HG02588 (cell line): Measurements from ENCODE around the gene NDFIP2.

Source experiments
- ATAC-seq: cut with Tn5 transposase; IDR thresholded peaks from one replicate; pipeline ENCODE4 v1.9.1; 2021; ENCODE audit warnings: mild to moderate bottlenecking, moderate library complexity; ENCODE audit not compliant: unreplicated experiment

Gene NDFIP2

GRCh38 chr13:79457948-79458347, 23.0 kb upstream of the NDFIP2 start:
- ATAC-seq = no peak

- no peak for ATAC-seq
These were observed 22.5 kb upstream of the NDFIP2 start for GRCh38 chr13:79458436-79458835.

DNA sequence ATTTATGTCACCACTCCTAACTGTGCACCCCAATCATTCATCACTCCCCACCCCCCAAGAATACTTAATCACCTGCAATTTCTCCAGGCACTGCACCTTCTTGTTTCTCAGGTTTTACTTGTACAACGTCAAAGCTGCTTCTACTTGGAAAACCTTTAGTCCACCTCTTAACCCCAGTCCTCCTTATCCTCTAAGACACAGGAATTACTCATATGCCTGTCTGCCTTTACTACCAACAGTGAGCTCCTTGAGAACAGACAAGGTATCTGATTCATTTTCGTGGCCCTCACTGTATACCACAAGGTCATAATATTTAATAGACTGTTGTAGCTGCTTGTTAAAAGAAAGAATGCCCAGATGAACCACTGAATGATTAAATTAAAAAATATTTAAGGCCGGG, 21.0 kb upstream of the NDFIP2 start:
- no peak for ATAC-seq

DNA sequence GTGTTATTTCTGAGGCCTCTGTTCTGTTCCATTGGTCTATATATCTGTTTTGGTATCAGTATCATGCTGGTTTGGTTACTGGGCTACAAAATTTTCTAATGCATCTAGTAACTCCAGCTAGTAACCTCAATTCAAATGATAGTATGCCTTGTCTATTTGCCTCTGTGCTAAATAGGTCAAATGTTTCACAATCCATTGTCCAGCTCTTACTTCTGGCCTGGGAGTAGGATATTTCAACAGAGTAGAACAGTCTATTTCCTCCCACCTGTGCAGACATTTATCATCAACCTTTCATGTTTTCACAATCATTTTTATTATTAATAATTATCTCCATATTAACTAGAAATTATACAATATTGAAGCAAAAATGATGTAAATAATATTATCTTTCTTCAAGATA, 18.1 kb upstream of the NDFIP2 start:
- no peak for ATAC-seq

DNA sequence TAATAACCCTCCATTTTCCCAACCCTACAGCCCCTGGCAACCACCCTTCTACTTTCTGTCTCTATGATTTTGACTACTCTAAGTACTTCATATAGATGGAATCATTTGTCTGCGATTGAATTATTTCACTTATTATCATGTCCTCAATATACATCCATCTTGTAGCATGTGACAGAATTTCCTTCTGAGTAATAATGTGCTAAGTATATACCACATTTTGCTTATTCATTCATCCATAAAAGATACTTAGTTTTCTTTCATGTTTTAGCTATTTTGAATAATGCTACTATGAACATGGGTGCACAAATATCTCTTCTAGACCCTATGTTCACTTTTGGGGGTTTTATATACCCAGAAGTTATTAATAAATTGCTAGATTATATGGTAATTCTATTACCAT, 17.4 kb upstream of the NDFIP2 start:
- ATAC-seq = no peak

- no peak for ATAC-seq
These were observed 14.1 kb upstream of the NDFIP2 start for GRCh38 chr13:79466872-79467271.

DNA sequence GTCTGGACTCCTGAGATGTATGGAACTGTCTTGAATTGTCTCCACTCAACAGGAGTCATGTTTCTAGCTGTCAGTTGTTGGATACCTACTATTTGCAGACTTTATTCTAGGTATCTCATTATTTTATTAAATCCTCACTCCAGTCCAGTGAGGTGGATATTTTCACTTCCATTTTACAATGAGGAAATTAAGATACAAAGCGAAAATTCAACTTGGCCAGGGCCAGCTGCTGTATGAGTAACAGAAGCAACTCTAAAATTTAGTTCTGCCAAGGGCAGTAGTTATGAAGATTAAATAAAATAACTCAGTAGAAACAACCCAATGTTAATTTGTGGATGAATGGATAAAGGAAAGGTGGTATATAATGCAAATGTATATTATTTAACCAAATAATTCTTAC, 12.6 kb upstream of the NDFIP2 start:
- ATAC-seq = no peak

- no peak for ATAC-seq
These were observed 12.1 kb upstream of the NDFIP2 start for GRCh38 chr13:79468819-79469218.

DNA sequence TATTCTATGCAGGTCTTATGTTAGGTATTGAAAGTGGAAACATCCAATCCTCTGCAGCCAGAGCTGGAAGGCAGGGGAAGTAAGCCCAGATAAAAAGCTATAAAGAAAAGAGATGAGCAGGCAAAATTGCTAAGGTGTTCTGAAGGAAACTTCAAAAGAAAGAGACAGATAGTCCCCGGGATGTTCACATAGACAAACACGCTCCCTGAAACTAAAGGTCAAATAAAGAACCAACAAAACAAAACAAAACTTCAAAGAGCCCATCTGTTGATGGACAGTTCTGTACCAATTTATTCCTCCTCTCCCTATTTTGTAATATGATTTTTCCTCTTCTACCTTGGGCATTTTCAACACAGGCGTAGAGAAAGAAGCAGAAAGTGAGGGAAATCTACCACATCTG, 11.3 kb upstream of the NDFIP2 start:
- no peak for ATAC-seq

DNA sequence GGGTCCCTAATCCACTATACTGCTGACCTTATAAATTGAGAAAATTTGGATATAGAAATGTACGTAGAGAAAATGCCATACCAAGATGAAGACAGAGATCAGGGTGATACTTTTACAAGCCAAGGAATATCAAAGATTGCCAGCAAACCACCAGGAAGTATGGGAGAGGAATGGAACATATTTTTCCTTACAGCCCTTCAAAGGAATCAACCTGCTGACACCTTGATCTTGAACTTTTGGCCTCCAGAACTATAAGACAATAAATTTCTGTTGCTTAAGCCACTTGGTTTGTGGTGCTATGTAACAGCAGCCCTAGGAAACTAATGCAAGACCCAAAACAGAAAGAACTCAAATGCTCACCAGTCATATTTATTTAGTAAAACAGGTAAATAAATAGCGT, 10.3 kb upstream of the NDFIP2 start:
- ATAC-seq = no peak

DNA sequence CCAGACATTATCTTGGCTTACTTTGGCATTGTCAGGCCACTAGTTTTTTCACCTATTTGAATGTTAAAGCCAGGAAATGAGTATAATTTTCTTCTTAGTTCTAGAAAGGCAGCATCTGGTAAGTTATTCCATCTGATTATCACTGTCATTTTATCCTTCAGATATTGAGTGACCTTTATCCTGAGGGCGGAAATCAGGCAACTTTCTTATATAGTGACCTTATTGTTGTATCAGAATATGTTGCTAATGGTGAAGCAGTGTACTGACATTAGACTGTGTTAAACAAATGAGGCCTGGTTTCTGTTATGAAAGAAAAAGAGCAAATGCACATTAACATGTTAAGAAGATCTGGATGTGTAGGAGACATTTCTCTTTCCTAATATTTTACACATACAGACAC, 5.4 kb upstream of the NDFIP2 start:
- ATAC-seq = no peak

GRCh38 chr13:79477968-79478367, 3.0 kb upstream of the NDFIP2 start:
- ATAC-seq = no peak

DNA sequence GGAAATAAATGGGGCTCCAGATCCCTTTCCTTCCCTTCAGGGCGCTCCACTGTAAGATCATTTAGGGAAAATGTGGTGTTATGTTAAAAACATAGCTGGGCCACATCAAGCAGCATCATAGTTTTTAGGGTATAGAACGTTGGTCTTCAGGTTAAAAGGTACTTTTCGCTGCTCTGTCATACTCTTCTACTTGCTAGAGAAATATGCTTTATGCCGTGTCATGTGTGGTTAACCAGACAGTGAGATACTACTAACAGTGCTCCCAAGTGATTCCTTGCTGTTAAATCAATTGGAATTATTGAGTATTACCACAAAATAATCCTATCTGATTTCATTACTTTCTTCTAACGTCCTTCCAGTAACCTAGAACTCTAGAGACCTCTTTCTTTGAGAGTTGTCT, 1.1 kb upstream of the NDFIP2 start:
- ATAC-seq = no peak

DNA sequence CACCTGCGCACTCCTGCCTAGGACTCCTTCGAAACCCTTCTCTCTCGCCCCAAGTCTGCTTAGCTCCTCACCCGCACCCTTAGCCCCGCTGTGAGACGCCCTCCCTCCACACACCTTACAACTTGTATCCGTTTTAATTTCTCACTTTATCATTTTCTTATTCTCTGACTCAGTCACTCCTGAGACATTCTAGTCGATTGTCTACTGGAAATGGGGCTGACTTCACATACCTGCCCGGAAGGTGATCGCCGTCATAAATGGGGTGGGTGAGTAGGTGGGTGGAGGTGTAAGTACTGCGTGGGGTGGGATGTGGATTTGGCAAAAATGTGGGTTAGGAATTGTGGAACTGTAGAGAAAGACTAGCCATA, 714 bp downstream of the NDFIP2 start:
- ATAC-seq = peak; percentile 21

GRCh38 chr13:79482281-79482970, 1.5 kb downstream of the NDFIP2 start:
- no peak for ATAC-seq

- no peak for ATAC-seq
These were observed 2.2 kb downstream of the NDFIP2 start for GRCh38 chr13:79483086-79483706.

DNA sequence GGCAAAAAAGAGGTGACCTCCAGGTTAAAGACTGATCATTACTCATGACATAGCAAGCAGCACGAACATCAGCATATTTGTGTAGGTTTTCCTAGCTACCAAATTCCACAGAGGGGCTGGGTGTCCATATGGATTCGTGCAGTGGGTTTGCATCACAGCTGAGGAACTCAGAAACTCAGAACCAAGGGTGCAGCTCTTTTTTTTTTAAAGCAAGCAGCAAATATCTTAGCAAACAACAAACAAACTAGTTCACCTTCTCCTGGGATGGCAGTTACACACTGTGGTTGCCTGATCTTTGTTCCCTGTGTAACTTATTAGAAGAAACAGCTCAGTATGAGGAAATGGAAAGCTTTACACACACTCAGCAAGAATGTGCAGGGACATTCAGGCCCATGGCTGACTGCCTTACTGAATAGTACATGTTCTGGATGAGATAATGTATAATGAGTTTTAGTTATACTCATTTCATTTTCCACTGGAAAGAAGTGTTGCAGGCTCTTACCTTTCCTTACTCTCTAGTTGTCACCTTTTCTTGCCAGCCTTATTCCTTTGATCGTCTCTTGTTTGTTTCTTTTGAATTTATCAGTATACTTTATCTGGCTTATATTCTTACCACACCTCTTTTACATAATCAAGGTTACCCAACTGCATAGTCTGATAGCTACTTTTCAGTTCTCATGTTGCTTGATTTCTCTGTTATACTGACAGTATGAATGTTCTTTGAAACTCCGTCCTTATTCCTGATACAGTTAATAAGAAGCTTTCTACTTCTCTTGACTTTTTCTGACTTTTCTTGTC, 4.3 kb downstream of the NDFIP2 start:
- ATAC-seq = no peak

GRCh38 chr13:79486433-79487188, 5.7 kb downstream of the NDFIP2 start:
- no peak for ATAC-seq

GRCh38 chr13:79490326-79490725, 9.4 kb downstream of the NDFIP2 start:
- ATAC-seq = no peak

- no peak for ATAC-seq
These were observed 9.9 kb downstream of the NDFIP2 start for GRCh38 chr13:79490824-79491223.

DNA sequence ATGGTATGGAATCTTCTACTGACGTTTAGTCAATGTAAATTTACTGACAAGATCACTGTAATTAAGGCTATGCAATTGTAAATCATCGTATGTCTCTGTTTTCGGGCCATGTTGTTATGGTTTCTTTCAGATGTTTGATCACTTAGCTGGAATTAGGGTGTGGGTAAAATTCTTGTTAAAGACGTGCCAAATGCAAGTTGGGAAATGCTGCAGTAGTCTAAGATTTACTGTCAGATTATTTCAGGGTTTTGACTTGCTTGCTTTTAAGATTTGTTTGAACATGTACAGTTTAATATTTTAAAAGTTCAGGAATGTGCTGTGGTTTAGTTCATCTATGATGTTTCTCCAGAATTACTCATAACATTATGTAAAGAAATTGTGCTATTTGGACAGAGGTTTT, 10.8 kb downstream of the NDFIP2 start:
- no peak for ATAC-seq
